Limb (tissue), 2 donors: Measurements from ENCODE around the gene PDIA6.
"Not testable (repeated sequence)": the region's sequence is repeated elsewhere in the genome, so short reads cannot be mapped to it uniquely, and the experiment has no call there.

Experiments
- DNase-seq, 2 donors: peaks; one replicate each; pipeline ENCODE4 v3.0.0-alpha.2; 2016; ENCODE audit errors: extremely low spot score in 2 of 2

Gene PDIA6

DNA sequence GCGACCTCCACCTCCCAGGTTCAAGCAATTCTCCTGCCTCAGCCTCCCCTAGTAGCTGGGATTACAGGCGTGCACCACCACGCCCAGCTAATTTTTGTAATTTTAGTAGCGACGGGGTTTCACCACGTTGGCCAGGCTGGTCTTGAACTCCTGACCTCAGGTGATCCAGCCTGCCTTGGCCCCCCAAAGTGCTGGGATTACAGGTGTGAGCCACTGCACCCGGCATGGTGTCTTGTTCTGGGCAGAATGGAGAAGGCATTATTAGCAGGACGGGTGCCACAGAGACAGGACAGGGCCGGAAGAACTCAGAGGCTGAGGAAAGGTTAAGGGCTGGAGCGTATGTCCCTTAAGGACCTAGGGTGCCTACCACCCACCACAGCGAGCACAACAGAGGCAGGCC is 31.8 kb downstream of the PDIA6 start:
- DNase-seq, result not testable (repeated sequence)

GRCh38 chr2:10780491-10780820 is 32.1 kb downstream of the PDIA6 start:
- no peak for DNase-seq

DNA sequence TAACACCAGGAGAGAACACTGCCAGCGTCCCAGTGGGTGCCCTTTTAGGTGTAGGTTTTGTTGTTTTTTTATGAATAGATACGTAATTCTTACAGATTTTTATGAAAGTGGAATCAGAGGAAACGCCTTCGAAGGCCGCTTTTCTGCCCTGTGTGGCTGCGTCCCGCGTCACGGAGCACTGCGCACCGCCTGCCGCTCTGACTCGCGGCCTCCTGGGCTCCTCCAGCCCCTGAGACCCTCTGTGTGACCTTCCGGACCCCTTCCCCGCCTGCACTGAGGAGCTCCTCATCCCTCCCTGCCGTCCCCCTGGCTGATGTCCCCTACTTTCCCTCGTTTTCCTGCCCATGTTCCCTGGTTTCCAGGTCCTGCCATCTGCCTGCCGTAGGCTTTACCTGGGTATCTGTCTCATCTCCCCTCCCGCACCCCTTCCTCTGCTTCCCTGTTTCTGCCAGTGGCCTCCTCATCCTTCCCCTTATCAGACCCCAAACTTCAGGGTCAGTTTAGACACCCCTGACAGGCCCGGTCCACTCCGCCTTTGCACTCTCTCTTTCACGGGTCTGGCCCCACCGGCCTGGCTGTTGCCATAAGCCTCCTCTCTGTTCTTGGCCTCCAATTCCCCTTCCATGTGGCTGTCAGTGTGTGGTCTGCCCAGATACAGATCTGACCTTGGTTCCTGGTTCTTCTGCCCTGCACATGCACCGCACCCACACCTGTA is 32.7 kb downstream of the PDIA6 start:
- no peak for DNase-seq

GRCh38 chr2:10778724-10779115 is 33.9 kb downstream of the PDIA6 start:
- no peak for DNase-seq

DNA sequence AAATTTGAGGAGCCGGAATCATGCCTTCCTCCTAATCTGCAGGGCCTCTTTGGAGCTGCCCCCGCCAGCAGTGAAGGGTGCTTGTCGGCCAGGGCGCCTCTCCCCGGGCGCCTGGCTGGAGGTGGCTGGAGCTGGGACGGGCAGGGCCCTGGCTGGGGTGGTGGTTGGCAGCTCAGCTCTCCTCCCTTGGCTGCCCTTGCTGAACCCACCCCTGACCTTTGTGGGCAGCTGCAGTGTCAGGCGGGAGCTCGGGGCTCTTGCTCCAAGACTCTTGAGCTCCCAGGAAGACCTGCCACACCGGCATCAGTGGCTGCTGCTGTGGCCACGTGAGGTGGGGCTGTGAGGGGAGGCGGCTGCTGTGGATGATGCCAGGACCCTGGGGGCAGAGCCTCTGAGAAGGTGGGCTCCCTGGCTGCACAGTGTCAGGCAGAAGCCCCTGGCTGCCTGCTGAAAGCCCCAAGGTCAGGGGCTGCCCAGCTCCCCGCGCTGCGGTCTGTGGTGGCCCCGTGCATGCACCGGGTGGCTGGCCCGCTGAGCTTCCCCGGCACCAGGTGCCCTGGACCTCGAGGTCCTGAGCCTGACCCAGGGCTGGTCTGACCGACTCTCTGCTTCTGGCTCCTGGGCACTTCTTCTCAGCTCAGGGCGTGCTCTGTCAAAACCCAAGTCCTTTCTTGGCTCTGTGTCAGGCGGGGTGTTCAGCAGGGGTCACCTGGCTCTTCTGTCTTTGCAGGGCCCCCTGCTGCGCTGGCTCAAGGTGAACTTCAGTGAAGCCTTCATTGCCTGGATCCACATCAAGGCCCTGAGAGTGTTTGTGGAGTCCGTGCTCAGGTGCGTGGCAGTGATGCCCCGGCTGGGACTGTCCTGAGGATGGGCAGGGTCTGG is 34.5 kb downstream of the PDIA6 start:
- no peak for DNase-seq

DNA sequence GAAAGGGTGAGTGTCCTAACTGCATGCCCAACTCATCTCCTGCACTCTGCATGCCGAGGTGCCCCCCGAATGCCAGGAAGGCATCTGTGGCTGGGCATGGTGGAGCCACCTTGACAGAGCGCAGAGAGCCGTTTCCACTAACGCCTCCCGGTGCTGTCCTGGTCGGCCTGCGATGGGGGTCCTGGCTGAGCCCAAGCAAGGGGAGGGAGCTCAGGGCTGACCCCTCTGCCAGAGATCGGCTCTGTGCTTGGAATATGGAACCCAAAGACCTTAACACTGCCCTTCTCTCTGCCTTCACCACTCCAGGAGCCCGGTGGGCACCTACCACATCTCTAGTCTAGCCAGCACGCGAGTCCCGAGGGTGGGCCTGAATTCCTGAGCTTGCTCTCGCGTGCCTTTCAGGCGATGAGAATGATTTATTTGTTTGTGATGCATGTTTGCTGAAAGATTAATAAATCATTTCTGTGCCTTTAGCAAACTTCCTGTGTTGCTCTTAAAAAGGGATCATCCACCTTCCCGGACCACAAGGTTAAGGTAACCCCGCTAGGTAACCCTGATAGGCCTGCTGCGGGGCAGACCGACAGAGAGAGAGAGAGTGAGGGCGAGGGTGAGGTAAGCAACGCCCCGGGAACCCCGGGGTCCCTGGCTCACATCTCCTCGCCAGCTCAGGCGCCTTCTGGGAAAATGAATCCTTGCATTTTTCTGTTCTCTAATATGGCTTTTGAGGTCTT is 35.3 kb downstream of the PDIA6 start:
- DNase-seq, result no peak

- DNase-seq, result no peak
These were observed 36.2 kb downstream of the PDIA6 start for GRCh38 chr2:10776231-10776977.

GRCh38 chr2:10775831-10776230 is 36.8 kb downstream of the PDIA6 start:
- DNase-seq, result no peak

DNA sequence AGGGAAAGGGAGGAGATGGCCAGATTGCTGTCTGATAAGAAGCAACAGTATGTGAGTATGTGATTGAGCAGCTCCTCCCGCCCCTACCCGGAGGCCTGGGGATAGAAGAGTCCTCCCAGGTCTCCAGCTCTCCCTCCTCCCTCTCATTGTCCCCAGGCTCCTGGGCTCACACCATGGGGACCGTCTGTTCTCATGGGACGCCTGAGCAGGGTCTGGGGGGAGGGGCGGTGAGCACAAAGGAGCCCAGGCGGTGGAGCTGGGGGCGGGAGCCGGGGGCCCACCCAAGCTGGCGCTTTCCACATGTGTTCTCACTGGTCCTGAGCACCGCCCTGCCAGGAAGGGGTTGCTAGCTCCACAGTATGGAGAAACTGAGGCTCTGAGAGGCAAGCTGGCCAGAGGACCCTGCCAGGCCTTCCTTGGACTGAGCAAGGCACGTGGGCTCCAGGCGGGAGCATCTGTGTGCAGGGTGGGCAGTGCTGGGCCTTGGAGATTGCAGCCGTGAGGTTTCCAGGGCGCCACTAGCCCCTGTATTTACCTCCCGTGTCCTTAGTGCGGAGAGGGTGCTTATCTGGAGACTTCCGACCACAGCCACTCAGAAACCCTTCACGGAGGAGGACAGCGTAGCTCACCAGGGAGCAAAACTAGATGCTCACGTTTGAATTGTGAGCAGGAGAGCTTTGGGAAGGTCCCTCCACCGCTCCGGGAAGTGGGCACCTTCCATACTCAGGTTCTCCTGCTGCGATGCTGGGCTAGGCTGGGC is 37.4 kb downstream of the PDIA6 start:
- no peak for DNase-seq

DNA sequence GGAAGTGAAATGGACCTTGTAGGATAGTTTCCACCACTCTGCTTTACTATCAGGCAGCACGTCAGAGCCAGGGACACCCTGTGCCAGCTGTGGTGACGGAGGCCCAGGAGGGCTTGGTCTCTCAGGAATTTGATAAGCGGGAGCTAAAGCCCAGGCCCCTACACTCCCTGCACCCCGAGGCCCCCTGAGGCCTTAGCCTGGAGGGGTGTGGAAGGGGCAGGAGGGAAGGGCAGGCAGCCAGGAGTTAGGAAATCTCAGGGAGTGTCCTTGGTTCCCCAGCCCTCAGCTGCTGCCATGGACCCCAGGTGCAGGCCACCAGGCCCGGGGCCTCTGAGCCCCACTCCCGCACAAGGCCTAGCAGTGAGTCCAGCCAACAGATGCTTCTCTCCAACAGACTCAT is 38.2 kb downstream of the PDIA6 start:
- peak; percentile 11 to 47 for DNase-seq

GRCh38 chr2:10773821-10774341 is 38.7 kb downstream of the PDIA6 start:
- no peak for DNase-seq

GRCh38 chr2:10772868-10773215 is 39.7 kb downstream of the PDIA6 start:
- no peak for DNase-seq

GRCh38 chr2:10772201-10772867 is 40.3 kb downstream of the PDIA6 start:
- DNase-seq, result no peak

DNA sequence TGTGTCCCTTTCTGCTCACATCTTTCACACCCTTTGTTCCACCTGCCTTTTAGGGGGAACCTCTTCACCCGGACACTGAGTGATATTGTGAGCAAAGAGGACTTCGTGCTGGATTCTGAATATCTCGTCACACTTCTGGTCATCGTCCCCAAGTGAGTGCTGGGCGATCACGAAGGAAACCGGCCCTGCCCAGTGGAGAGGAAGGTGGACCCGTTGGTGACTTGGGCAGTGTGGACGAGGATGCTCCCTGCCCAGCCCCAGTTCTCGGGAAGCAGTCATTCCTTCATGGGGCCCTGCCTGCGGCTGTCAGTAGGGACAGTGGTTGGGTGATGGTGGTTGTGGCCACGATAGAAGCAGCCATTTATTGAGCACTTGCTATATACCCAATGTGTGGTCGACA is 40.8 kb downstream of the PDIA6 start:
- DNase-seq, result no peak

DNA sequence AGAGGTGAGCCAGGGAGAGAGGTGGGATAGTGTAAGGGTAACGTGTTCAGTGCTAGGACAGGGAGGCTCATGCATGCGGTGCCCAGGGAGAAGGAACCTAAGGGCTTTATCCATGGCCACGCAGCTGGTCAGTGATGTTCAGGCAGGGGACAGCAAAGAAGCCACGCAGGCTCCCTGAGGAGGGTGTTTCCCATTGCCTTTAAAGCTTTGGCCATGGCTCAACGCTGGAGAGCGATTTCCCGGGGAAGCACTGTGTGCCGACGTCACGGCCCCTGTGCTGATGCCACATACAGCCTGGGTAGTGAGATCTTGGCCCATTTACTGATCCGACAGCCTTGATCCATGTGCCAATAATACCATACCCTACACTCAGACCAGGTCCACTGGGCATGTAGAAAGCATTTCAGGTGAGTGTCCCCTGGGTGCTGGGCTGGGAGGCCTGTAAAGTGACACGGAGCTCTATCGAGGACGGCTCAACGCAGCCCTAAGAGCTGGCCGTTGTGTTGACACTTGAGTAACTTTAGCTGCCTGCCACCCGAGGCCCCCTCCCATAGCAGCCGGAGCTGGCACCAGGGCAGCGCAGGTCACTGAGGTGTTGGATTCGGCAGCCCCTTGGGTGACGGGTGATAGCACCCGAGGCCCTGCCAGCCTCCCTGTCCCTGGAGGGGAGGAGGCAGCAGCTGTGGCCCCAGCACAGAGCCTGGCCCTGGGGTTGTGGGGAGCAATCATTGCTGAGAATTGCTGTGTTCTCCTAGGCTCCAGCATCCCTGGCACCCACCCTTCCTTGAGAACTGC is 41.4 kb downstream of the PDIA6 start:
- DNase-seq, result no peak

DNA sequence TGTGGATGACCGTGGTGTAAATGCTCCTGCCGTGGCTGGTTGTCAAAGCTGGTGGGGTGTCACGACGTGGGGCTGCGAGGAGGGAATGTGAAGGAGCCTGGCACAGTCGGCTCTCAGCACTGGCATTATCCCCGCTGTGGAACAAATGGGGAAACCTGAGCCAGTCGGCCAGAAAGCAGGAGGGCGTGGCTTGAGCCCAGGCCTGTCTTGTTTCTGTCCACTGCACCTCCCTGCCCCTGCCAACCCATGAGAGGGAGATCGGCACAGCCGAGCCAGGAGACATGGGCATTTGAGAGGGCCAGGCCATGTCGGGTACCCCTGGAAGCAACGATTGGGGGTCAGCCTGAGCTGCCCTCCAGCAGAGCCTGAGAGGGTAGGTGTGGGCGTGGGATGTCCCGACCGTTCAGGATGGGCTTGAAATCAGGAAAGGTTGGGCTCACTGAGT is 44.5 kb downstream of the PDIA6 start:
- no peak for DNase-seq

DNA sequence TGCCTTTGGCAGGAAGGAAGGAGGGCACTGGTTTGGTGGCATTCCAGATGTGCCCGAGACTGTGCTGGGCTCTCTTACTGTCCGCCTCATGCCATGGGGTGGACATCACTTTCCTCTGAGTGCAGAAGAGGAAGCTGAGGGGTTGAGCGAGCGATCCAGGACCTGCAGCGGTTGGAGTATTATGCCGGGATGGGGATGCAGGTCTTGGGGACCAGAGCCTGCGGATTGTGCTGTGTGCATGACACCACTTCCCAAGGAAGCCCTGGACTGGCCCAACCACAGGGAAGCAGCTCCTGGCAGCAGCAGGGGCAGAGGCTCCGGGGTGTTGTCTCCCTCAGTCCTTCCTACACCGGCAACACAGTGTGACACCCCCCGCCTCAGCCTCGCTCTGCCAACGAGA is 46.7 kb downstream of the PDIA6 start:
- no peak for DNase-seq

DNA sequence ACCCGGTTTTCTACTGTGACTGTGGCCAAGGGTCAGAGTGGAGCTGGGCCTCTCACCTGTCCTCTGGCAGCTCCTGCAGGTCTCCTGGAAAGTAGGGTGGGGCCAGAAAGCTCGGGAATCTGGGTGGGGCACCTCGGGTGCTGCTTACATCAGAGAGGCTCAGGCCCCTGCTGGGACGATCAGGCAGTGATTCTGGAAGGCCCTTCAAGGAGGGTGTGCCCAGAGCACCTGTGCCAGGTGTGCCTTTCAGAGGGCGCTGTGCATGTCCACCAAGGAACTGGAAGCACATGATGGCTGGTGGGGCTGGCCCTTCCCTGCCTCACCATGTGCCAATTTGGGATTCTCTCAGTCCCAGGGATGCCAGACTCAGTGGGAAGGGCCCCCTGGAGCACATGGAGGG is 47.1 kb downstream of the PDIA6 start:
- DNase-seq, result no peak

- DNase-seq, result no peak
These were observed 47.7 kb downstream of the PDIA6 start for GRCh38 chr2:10764896-10765295.
